CD4-positive, alpha-beta T cell (primary cell): ENCODE results near the gene DDI2. TPM values are rescaled to one million over a fixed set of nuclear protein-coding genes. Genes with fewer than 3 reads are reported as not detected.

Source experiments
- ATAC-seq: fragments of 200-7000 bp; cut with Tn5 transposase; one replicate; pipeline ENCODE4 v1.10.0; 2022; ENCODE audit warnings: mild to moderate bottlenecking; ENCODE audit not compliant: poor library complexity
- CTCF ChIA-PET: fragments of 350-600 bp; sonication (Branson Sonifier 250); formaldehyde crosslinking; loops from one replicate; lab custom pipeline; 2021; ENCODE audit warnings: antibody characterized with exemption, inconsistent platforms; lab: Charles Lee
- POLR2A ChIA-PET: fragments of 350-600 bp; sonication (Branson Sonifier 250); formaldehyde crosslinking; loops from one replicate; lab custom pipeline; 2021; ENCODE audit warnings: antibody characterized with exemption, inconsistent platforms; lab: Charles Lee
- DNase-seq, 14 experiments: peaks; one replicate each; pipeline ENCODE4 v3.0.0-alpha.2; 2013 to 2020; ENCODE audit warnings: mixed read lengths in 2 of 14
- H3K27ac ChIP-seq, 2 donors: one replicate each; pipeline versions ENCODE4 v1.5.1 to v1.7.0; 2013; ENCODE audit warnings: low read length in 2 of 2, low read depth in 1 of 2, mild to moderate bottlenecking in 1 of 2
- H3K27me3 ChIP-seq, 2 experiments: 1 replicate in 1 of 2; 2 replicates in 1 of 2; pipeline versions ENCODE4 v1.6.1 to v1.7.0; 2013; ENCODE audit warnings: low read length in 2 of 2, control low read depth in 1 of 2, mild to moderate bottlenecking in 1 of 2, moderate library complexity in 1 of 2; ENCODE audit not compliant: insufficient read depth in 2 of 2, control insufficient read depth in 1 of 2
- H3K36me3 ChIP-seq: one replicate; pipeline ENCODE4 v1.6.1; 2013; ENCODE audit warnings: low read length, control low read depth; ENCODE audit not compliant: insufficient read depth
- H3K4me1 ChIP-seq: one replicate; pipeline ENCODE4 v1.6.1; 2013; ENCODE audit warnings: low read length, control low read depth; ENCODE audit not compliant: insufficient read depth
- H3K4me3 ChIP-seq: one replicate; pipeline ENCODE4 v1.5.1; 2013; ENCODE audit warnings: mild to moderate bottlenecking, low read length, moderate library complexity
- H3K9me3 ChIP-seq, 2 experiments: 1 replicate in 1 of 2; 2 replicates in 1 of 2; pipeline versions ENCODE4 v1.6.1 to v1.7.0; 2013; ENCODE audit warnings: low read length in 2 of 2, mild to moderate bottlenecking in 2 of 2, control low read depth in 1 of 2, moderate library complexity in 1 of 2; ENCODE audit not compliant: control insufficient read depth in 1 of 2, insufficient read depth in 1 of 2
- H3K27ac Mint-ChIP-seq: one replicate; pipeline ENCODE4 v1.8.0; 2020; ENCODE audit warnings: mixed read lengths
- H3K27me3 Mint-ChIP-seq: one replicate; pipeline ENCODE4 v1.8.0; 2021; ENCODE audit warnings: mixed read lengths
- H3K36me3 Mint-ChIP-seq: one replicate; pipeline ENCODE4 v1.8.0; 2021; ENCODE audit warnings: low read depth, mixed read lengths
- H3K4me1 Mint-ChIP-seq: one replicate; pipeline ENCODE4 v1.8.0; 2021; ENCODE audit warnings: low read depth, mixed read lengths
- H3K4me3 Mint-ChIP-seq: one replicate; pipeline ENCODE4 v1.8.0; 2020; ENCODE audit warnings: mild to moderate bottlenecking, mixed read lengths
- H3K9me3 Mint-ChIP-seq: one replicate; pipeline ENCODE4 v1.8.0; 2020; ENCODE audit warnings: mixed read lengths
- intact Hi-C, 2 experiments: fragments of 100-400 bp; cut with DNase I in 1 of 2; cut with micrococcal nuclease in 1 of 2; formaldehyde crosslinking; loops; one replicate each; pipeline versions ENCODE4 v1.15.1 to v1.9.0; 2023 to 2025; cut with DNase I, micrococcal nuclease
- total RNA-seq, 174 experiments: library from RNA in 2 of 174; stranded (reverse) in 2 of 174; gene quantifications; one replicate each; pipeline ENCODE4 v1.2.3 and lab custom pipeline; 2021 to 2026
- TF ChIP-seq, protein P1 (sequence below): fragments of 200-600 bp; IDR thresholded peaks from one replicate; pipeline ENCODE4 v1.8.0; 2022; ENCODE audit warnings: antibody characterized with exemption, mild to moderate bottlenecking

DDI2 gene
- total RNA-seq, 2 experiments from 2014 or later, result 24.2 to 29.9 TPM

DNA sequence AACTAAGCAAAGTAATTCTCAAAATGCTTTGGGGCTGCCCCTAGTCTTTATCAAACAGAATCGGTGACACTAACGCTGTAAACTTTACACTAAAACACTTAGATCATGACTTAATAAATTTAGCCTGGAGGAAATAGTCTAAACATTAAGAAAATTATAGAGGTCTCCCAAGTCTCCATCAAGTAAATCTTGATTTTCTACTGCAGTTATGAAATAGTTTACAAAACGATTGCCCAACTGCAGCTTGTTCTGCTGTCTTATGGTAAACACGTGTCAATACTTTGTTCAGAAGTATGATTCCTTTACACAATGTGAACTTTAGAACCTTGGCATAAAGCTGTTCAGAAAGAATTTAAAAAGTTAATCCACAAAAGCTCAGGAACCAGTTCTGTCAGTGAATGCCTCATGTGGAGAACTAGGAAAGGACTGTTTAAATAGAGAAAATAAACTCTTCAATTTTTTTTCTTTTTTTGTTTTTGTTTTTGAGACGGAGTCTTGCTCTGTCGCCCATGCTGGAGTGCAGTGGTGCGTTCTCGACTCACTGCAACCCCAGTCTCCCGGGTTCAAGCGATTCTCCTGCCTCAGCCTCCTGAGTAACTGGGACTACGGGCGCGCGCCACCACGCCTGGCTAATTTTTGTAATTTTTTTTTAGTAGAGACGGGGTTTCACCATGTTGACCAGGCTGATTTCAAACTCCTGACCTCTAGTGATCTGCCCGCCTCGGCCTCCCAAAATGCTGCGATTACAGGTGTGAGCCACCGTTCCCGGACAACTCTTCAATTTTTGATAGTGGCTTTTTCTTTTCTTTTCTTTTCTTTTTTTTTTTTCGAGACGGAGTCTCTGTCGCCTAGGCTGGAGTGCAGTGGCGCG is 1.6 kb downstream of the DDI2 start:
- Histone ChIP-seq H3K4me1 (peaks cover 52% of the 10 kb centered on the region), H3K27ac (peak overlapping the region; percentile 77 to 91), H3K9me3 (no peaks in the 10 kb centered on the region), H3K36me3 (peaks cover 6% of the 10 kb centered on the region), H3K27me3 (no peaks in the 10 kb centered on the region), H3K4me3 (peak overlapping the region; percentile 91)
- POLR2A ChIA-PET, result interaction anchor here (0.7 to 3.3 kb wide), 3 partner anchors 13 to 40 kb away, joined by 3 to 33 read pairs (median 5); no protein-coding TSS in a partner anchor
- TF ChIP-seq, protein P1, sequence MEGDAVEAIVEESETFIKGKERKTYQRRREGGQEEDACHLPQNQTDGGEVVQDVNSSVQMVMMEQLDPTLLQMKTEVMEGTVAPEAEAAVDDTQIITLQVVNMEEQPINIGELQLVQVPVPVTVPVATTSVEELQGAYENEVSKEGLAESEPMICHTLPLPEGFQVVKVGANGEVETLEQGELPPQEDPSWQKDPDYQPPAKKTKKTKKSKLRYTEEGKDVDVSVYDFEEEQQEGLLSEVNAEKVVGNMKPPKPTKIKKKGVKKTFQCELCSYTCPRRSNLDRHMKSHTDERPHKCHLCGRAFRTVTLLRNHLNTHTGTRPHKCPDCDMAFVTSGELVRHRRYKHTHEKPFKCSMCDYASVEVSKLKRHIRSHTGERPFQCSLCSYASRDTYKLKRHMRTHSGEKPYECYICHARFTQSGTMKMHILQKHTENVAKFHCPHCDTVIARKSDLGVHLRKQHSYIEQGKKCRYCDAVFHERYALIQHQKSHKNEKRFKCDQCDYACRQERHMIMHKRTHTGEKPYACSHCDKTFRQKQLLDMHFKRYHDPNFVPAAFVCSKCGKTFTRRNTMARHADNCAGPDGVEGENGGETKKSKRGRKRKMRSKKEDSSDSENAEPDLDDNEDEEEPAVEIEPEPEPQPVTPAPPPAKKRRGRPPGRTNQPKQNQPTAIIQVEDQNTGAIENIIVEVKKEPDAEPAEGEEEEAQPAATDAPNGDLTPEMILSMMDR, result no peak
- Mint-ChIP-seq H3K36me3 (peaks cover 7% of the 10 kb centered on the region), H3K4me1 (peaks cover 59% of the 10 kb centered on the region), H3K27ac (peak overlapping the region; percentile 89), H3K9me3 (no peaks in the 10 kb centered on the region), H3K4me3 (peak overlapping the region; percentile 97), H3K27me3 (no peaks in the 10 kb centered on the region)
- ATAC-seq (no peak), DNase-seq (peak in 1 of 14 experiments; percentile 17)
- CTCF ChIA-PET, result interaction anchor here (0.5 to 1.4 kb wide), 3 partner anchors 14 to 35 kb away, joined by 3 to 5 read pairs (median 3); no protein-coding TSS in a partner anchor
- intact Hi-C loops, result loop anchor here (5.0 to 10.0 kb wide), 4 partner anchors 63 to 596 kb away; partner anchors contain the start of genes ARHGEF19 (in 1 of the 2), DNAJC16 (in 1 of the 2), PLEKHM2 (in 1 of the 2) and ZBTB17 (in 1 of the 2)

DNA sequence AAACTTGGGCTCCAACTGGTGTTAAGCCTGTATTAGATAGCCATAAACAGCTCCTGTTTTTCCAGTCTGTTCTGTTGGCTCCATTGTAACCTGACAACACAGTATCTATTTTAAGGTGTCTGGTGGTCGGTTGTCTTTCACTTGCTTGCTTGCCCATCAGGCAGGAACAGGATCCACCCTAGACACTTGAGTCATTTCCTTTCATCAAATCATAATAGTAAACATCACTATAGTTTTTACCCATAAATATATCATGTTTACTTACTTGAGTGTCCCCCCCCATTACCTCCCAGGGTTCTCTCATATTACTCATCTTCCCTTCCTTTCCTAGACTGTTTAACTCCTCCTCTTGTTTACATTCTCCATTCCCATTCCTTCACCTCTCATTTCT is 2.9 kb downstream of the DDI2 start:
- Mint-ChIP-seq H3K9me3 (no peaks in the 10 kb centered on the region), H3K27me3 (no peaks in the 10 kb centered on the region), H3K27ac (peak overlapping the region; percentile 89), H3K36me3 (peaks cover 7% of the 10 kb centered on the region), H3K4me1 (peaks cover 70% of the 10 kb centered on the region), H3K4me3 (peak overlapping the region; percentile 66)
- peaks cover 6% of the 10 kb centered on the region for H3K36me3 ChIP-seq
- peak overlapping the region in 1 of 2 donors; percentile 32 for H3K27ac ChIP-seq
- H3K9me3 ChIP-seq, result no peaks in the 10 kb centered on the region
- H3K27me3 ChIP-seq, result no peaks in the 10 kb centered on the region
- intact Hi-C loops, result no loop called here
- H3K4me1 ChIP-seq, result peaks cover 56% of the 10 kb centered on the region
- CTCF ChIA-PET, result no interaction called here
- DNase-seq (peak in 5 of 14 experiments; percentile 9 to 55 (median 27)), ATAC-seq (no peak)
- TF ChIP-seq, protein P1, result no peak
- no peak overlapping the region for H3K4me3 ChIP-seq
- POLR2A ChIA-PET, result interaction anchor here (0.8 kb wide), 2 partner anchors 16 to 41 kb away, joined by 3 read pairs; no protein-coding TSS in a partner anchor

DNA sequence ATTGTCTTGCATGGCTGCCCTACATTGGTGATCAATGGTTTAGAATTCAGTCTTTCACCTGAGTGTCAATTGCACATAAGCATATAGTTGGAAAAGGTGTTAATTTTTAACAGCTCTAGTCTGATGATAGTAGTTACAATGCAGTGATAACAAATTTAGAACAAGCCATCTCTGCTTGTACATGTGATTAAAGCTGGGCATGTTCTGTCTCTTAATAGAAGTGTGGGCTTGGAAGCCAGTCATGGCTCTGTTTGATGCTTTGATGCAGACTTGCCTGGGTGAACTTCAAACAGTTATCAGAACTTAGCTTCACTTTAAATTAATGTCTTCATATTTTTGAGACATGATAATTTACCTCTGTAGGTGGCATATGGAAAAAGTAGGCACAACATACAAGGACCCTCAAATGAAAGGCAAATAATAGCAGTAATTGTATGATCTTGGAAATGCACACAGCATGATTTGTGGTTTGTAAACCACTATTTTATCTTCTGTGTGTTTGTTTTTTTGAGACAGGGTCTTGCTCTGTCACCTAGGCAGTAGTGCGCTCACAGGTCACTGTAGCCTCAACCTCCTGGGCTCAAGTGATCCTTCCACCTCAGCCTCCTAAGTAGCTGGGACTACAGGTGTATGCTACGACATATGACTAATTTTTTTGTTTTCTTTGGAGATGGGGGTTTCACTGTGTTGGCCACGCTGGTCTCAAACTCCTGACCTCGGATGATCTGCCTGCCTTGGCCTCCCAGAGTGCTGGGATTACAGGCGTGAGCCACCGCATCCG is 3.8 kb downstream of the DDI2 start:
- ChIA-PET CTCF (interaction anchor here (0.6 to 0.8 kb wide), 2 partner anchors 12 to 60 kb away, joined by 3 read pairs; no protein-coding TSS in a partner anchor), POLR2A (interaction anchor here (0.8 kb wide), 2 partner anchors 17 to 42 kb away, joined by 3 read pairs; no protein-coding TSS in a partner anchor)
- Mint-ChIP-seq H3K9me3 (no peaks in the 10 kb centered on the region), H3K4me1 (peaks cover 77% of the 10 kb centered on the region), H3K36me3 (peaks cover 10% of the 10 kb centered on the region), H3K27me3 (no peaks in the 10 kb centered on the region), H3K4me3 (no peak overlapping the region), H3K27ac (peak overlapping the region; percentile 89)
- Histone ChIP-seq H3K4me1 (peaks cover 56% of the 10 kb centered on the region), H3K9me3 (no peaks in the 10 kb centered on the region), H3K36me3 (peaks cover 6% of the 10 kb centered on the region), H3K27me3 (no peaks in the 10 kb centered on the region), H3K27ac (no peak overlapping the region), H3K4me3 (no peak overlapping the region)
- intact Hi-C loops, result no loop called here
- TF ChIP-seq, protein P1, result no peak
- no peak for ATAC-seq
- no peak for DNase-seq
